Measurements from ENCODE around the gene POLA2.
"Not testable (repeated sequence)": the region's sequence is repeated elsewhere in the genome, so short reads cannot be mapped to it uniquely, and the experiment has no call there.

- TF ChIP-seq POLR2A, CTCF (IDR thresholded peaks at IDR 0.05): not testable (repeated sequence)
These were observed 3.0 kb downstream of the POLA2 start for GRCh38 chr11:65264747-65265146.

Data from heart left ventricle (tissue), 13 donors.